ENCODE measurements around the gene RABGAP1.

GRCh38 chr9:122941582-122942234 is 888 bp downstream of the RABGAP1 start:
- TF ChIP-seq EZH2 (IDR thresholded peaks at IDR 0.05; ENCODE audit: low read depth), result no peak
- no peak for TF ChIP-seq CTCF (conservative IDR thresholded peaks at IDR 0.05)
